ENCODE results near the gene HPF1. TPM values are rescaled to one million over a fixed set of nuclear protein-coding genes. Genes with fewer than 3 reads are reported as not detected.
"Not testable (repeated sequence)": the region's sequence is repeated elsewhere in the genome, so short reads cannot be mapped to it uniquely, and the experiment has no call there.

Gene HPF1
- total and polyA plus RNA-seq, 2 donors: 23.4 to 26.3 TPM

DNA sequence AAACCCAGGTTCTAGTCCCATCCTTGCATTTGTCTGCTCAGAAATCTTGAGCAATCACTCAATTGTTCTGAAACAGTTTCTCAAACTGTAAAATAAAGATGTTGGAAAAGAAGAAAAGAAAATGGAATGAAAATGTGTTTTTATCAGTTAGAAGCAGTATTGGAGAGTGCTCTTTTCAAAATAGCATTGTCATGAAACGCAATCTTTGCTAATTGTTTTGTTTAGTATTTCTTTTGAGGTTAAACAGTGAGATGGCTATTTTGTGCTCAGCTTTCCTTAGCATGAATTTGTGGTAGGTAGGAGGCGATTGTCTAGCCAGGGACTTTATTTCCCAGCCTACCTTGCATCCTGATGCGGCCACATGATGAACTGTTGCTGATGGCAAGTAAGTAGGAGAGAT lies 10.6 kb upstream of the HPF1 start:
- no peaks in the 10 kb centered on the region for H3K36me3 ChIP-seq (ENCODE audit: insufficient read depth)
- WGBS: 92% methylated on average over 3 of the region's 3 CpGs
- H3K4me1 ChIP-seq (ENCODE audit: insufficient read depth): no peaks in the 10 kb centered on the region
- H3K27ac ChIP-seq (ENCODE audit: low read depth): no peak overlapping the region
- no peak overlapping the region for H3K4me3 ChIP-seq (ENCODE audit: low read depth, low read length)
- DNase-seq (ENCODE audit: extremely low spot score): no peak

DNA sequence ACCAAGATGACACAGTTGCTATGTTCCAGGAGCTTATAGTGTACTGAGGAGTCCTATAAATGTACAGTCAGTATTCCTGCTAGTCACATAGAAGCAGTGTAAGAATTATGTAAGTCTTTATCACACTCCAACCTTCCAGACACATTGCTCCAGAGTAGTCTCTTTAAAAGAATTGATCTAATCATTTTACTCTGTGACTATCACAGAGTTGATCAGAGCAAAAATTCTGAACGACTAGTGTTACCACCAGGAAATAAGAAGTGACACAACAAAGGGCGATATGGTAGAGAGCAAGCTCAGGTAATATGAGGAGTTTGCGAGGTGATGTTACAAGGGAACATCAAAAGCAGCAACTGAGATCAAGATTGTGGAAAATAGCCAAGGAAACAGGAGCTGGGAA lies 9.0 kb upstream of the HPF1 start:
- H3K4me3 ChIP-seq (ENCODE audit: low read depth, low read length): no peak overlapping the region
- DNase-seq (ENCODE audit: extremely low spot score): no peak
- 56% methylated on average over 3 of the region's 3 CpGs for WGBS
- H3K4me1 ChIP-seq (ENCODE audit: insufficient read depth): no peaks in the 10 kb centered on the region
- no peak overlapping the region for H3K27ac ChIP-seq (ENCODE audit: low read depth)
- no peaks in the 10 kb centered on the region for H3K36me3 ChIP-seq (ENCODE audit: insufficient read depth)

- no peak for DNase-seq (ENCODE audit: extremely low spot score)
- 55% methylated on average over 2 of the region's 2 CpGs for WGBS
- Histone ChIP-seq H3K4me1 (ENCODE audit: insufficient read depth) (no peaks in the 10 kb centered on the region), H3K4me3 (ENCODE audit: low read depth, low read length) (no peak overlapping the region), H3K27ac (ENCODE audit: low read depth) (no peak overlapping the region), H3K36me3 (ENCODE audit: insufficient read depth) (no peaks in the 10 kb centered on the region)
Measured at GRCh38 chr4:169765835-169766234, 8.1 kb upstream of the HPF1 start.

- 59% methylated on average over 4 of the region's 4 CpGs for WGBS
- no peaks in the 10 kb centered on the region for H3K36me3 ChIP-seq (ENCODE audit: insufficient read depth)
- H3K4me3 ChIP-seq (ENCODE audit: low read depth, low read length): no peak overlapping the region
- H3K27ac ChIP-seq (ENCODE audit: low read depth): no peak overlapping the region
- no peaks in the 10 kb centered on the region for H3K4me1 ChIP-seq (ENCODE audit: insufficient read depth)
- DNase-seq (ENCODE audit: extremely low spot score): no peak
Measured at GRCh38 chr4:169761846-169762245, 4.1 kb upstream of the HPF1 start.

DNA sequence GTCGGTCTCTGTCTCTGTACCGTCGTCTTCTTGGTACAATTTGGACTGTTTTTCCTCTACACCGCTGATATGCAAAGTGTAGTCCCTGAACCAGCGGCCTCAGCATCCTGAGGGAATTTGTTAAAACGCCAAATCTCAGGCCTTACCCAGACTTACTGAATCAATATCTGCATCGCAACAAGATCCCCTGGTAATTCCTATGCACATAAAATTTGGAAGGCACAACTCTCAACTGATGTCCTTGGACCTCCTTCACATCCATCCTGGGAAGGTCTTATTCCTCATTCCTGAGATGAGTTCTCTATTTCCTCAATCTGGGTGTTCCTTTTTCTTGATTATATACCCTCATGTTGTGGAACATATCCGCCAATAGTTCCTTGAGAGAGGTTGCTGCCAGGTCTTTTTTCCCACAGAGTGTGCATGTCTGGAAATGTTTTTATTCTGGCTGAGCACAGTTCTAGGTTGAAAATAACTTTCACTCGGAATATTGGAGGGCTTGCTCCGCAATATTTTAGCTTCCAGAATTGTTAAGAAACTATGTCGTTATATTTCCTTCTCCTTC lies 738 bp upstream of the HPF1 start:
- no peaks in the 10 kb centered on the region for H3K36me3 ChIP-seq (ENCODE audit: insufficient read depth)
- 58% methylated on average over 11 of the region's 11 CpGs for WGBS
- DNase-seq (ENCODE audit: extremely low spot score): no peak
- H3K27ac ChIP-seq (ENCODE audit: low read depth): no peak overlapping the region
- no peaks in the 10 kb centered on the region for H3K4me1 ChIP-seq (ENCODE audit: insufficient read depth)
- no peak overlapping the region for H3K4me3 ChIP-seq (ENCODE audit: low read depth, low read length)

GRCh38 chr4:169756971-169757574 lies 671 bp downstream of the HPF1 start:
- DNase-seq (ENCODE audit: extremely low spot score): no peak
- 2% methylated on average over 13 of the region's 13 CpGs for WGBS
- H3K4me1 ChIP-seq (ENCODE audit: insufficient read depth): peaks cover 1% of the 10 kb centered on the region
- no peaks in the 10 kb centered on the region for H3K36me3 ChIP-seq (ENCODE audit: insufficient read depth)
- no peak overlapping the region for H3K27ac ChIP-seq (ENCODE audit: low read depth)
- H3K4me3 ChIP-seq (ENCODE audit: low read depth, low read length): peak overlapping the region; percentile 91

GRCh38 chr4:169745291-169745690 lies 12.5 kb downstream of the HPF1 start:
- DNase-seq (ENCODE audit: extremely low spot score): no peak
- Histone ChIP-seq H3K4me3 (ENCODE audit: low read depth, low read length) (no peak overlapping the region), H3K4me1 (ENCODE audit: insufficient read depth) (no peaks in the 10 kb centered on the region), H3K36me3 (ENCODE audit: insufficient read depth) (no peaks in the 10 kb centered on the region), H3K27ac (ENCODE audit: low read depth) (no peak overlapping the region)
- WGBS: 93% methylated on average over 1 of the region's 1 CpG

- no peak for DNase-seq (ENCODE audit: extremely low spot score)
- Histone ChIP-seq H3K4me3 (ENCODE audit: low read depth, low read length) (no peak overlapping the region), H3K4me1 (ENCODE audit: insufficient read depth) (no peaks in the 10 kb centered on the region), H3K36me3 (ENCODE audit: insufficient read depth) (no peaks in the 10 kb centered on the region), H3K27ac (ENCODE audit: low read depth) (no peak overlapping the region)
- WGBS: 91% methylated on average over 1 of the region's 1 CpG
Measured at GRCh38 chr4:169744601-169745000, 13.1 kb downstream of the HPF1 start.

DNA sequence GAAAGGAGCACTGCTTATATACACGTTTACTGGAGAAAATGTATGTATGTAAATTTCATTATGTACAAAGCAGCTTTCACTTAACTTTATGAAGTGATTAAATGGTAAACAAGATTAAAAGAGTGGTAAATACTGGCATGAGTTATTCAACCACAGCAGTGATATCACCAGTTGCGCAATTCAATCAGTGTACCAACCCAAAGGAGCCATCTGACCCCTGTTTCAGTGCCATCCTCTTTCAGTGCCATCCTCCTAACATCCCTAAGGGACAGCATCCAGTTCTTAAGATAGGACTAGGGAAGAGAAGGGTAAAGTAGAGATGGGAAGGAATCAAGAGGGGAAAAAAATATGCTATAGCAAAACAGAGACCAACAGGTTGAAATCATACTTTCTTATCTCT lies 16.2 kb downstream of the HPF1 start:
- WGBS: 88% methylated on average over 2 of the region's 2 CpGs
- Histone ChIP-seq H3K4me3 (ENCODE audit: low read depth, low read length) (no peak overlapping the region), H3K36me3 (ENCODE audit: insufficient read depth) (no peaks in the 10 kb centered on the region), H3K27ac (ENCODE audit: low read depth) (no peak overlapping the region), H3K4me1 (ENCODE audit: insufficient read depth) (no peaks in the 10 kb centered on the region)
- DNase-seq (ENCODE audit: extremely low spot score): no peak

DNA sequence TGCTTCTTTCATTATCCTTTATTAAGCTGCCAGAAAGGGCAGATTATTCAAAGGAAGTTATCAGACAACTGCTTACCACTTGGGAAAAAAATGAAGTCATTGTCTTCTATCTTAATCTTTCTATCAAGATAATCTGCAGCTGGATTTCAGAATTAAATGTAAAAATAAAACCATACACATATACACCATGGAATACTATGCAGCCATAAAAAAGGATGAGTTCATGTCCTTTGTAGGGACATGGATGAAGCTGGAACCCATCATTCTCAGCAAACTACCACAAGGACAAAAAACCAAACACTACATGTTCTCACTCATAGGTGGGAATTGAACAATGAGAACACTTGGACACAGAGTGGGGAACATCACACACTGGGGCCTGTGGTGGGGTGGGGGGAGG lies 19.1 kb downstream of the HPF1 start:
- H3K4me3 ChIP-seq (ENCODE audit: low read depth, low read length); DNase-seq (ENCODE audit: extremely low spot score); H3K4me1 ChIP-seq (ENCODE audit: insufficient read depth); H3K36me3 ChIP-seq (ENCODE audit: insufficient read depth); H3K27ac ChIP-seq (ENCODE audit: low read depth): not testable (repeated sequence)

- 91% methylated on average over 5 of the region's 5 CpGs for WGBS
- no peak overlapping the region for H3K4me3 ChIP-seq (ENCODE audit: low read depth, low read length)
- peaks cover 3% of the 10 kb centered on the region for H3K36me3 ChIP-seq (ENCODE audit: insufficient read depth)
- no peaks in the 10 kb centered on the region for H3K4me1 ChIP-seq (ENCODE audit: insufficient read depth)
- no peak overlapping the region for H3K27ac ChIP-seq (ENCODE audit: low read depth)
- no peak for DNase-seq (ENCODE audit: extremely low spot score)
Measured at GRCh38 chr4:169730564-169730963, 27.2 kb downstream of the HPF1 start.

GRCh38 chr4:169727616-169728015 lies 30.1 kb downstream of the HPF1 start:
- Histone ChIP-seq H3K36me3 (ENCODE audit: insufficient read depth) (peaks cover 3% of the 10 kb centered on the region), H3K27ac (ENCODE audit: low read depth) (no peak overlapping the region), H3K4me1 (ENCODE audit: insufficient read depth) (no peaks in the 10 kb centered on the region), H3K4me3 (ENCODE audit: low read depth, low read length) (no peak overlapping the region)
- DNase-seq (ENCODE audit: extremely low spot score): no peak

GRCh38 chr4:169724260-169724659 lies 33.5 kb downstream of the HPF1 start:
- 86% methylated on average over 2 of the region's 2 CpGs for WGBS
- no peak overlapping the region for H3K27ac ChIP-seq (ENCODE audit: low read depth)

DNA sequence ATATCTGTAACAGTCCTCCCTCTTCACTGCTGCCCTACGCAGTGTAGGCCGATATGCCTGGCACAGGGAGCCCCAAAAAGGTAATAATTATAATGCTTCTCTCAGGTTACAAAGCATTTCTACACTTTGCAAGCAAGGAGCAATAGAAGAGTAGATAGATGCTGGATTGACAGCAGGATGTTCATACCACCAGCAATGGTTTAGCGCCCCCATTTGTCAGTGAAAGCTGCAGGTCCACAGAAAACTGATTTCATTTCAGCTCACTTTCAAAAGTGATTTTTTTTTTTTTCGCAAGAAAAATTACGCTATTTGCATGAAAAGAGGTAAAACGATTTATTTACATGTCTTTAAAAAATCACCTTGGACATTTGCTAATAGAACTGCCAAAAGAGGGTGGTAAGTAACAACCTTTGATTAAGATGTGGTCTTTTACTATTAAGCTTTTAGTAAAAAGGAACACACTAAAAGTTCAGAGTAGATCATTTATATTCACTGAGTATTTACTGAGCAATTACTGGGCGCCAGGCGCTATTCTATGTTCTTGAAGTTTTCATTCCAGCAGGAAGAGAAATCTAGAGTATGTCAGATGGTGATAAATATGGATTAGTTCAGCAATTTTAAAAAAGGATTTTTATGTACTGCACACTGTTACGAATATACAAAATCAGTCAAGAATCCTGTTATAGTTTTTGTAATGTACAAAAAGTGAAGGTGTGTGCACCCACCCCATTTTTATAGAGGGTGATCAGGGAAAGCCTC lies 34.4 kb downstream of the HPF1 start:
- H3K27ac ChIP-seq (ENCODE audit: low read depth): no peak overlapping the region
- no peaks in the 10 kb centered on the region for H3K36me3 ChIP-seq (ENCODE audit: insufficient read depth)
- no peaks in the 10 kb centered on the region for H3K4me1 ChIP-seq (ENCODE audit: insufficient read depth)
- DNase-seq (ENCODE audit: extremely low spot score): no peak
- WGBS: 88% methylated on average over 9 of the region's 9 CpGs
- no peak overlapping the region for H3K4me3 ChIP-seq (ENCODE audit: low read depth, low read length)

More at GRCh38 chr4:169724260-169724659, 33.5 kb downstream of the HPF1 start:
- DNase-seq (ENCODE audit: extremely low spot score): no peak
- Histone ChIP-seq H3K4me3 (ENCODE audit: low read depth, low read length) (no peak overlapping the region), H3K36me3 (ENCODE audit: insufficient read depth) (peaks cover 3% of the 10 kb centered on the region), H3K4me1 (ENCODE audit: insufficient read depth) (no peaks in the 10 kb centered on the region)

Data from urinary bladder (tissue), 4 donors.